HG03469 (cell line): Measurements from ENCODE around the gene RPAIN.
A peak's percentile ranks its signal among the peaks of the same experiment; 100 is the strongest.

ENCODE experiments used
- ATAC-seq: cut with Tn5 transposase; IDR thresholded peaks from one replicate; pipeline ENCODE4 v1.9.1; 2021; ENCODE audit warnings: mild to moderate bottlenecking, moderate library complexity, moderate number of reproducible peaks; ENCODE audit not compliant: unreplicated experiment

RPAIN gene

GRCh38 chr17:5419959-5420653 lies at the start of gene RPAIN:
Gene RPAIN (plus strand): TSS chr17:5420182. CDS start chr17:5420211, 29 bp downstream.
- peak; percentile 15 for ATAC-seq

- no peak for ATAC-seq
Measured at GRCh38 chr17:5370411-5370810, 49.6 kb upstream of the RPAIN start.

- no peak for ATAC-seq
Measured at GRCh38 chr17:5373112-5373511, 46.9 kb upstream of the RPAIN start.

GRCh38 chr17:5378566-5379207 lies 41.3 kb upstream of the RPAIN start:
- no peak for ATAC-seq

GRCh38 chr17:5379351-5380107 lies 40.5 kb upstream of the RPAIN start:
- ATAC-seq, result no peak

- ATAC-seq, result no peak
Measured at GRCh38 chr17:5380491-5381135, 39.4 kb upstream of the RPAIN start.

- ATAC-seq, result no peak
Measured at GRCh38 chr17:5381542-5381941, 38.4 kb upstream of the RPAIN start.

GRCh38 chr17:5391678-5392077 lies 28.3 kb upstream of the RPAIN start:
- ATAC-seq, result no peak

- ATAC-seq, result no peak
Measured at GRCh38 chr17:5396612-5397011, 23.4 kb upstream of the RPAIN start.

GRCh38 chr17:5399767-5400166 lies 20.2 kb upstream of the RPAIN start:
- no peak for ATAC-seq

GRCh38 chr17:5405400-5405799 lies 14.6 kb upstream of the RPAIN start:
- no peak for ATAC-seq

- ATAC-seq, result no peak
Measured at GRCh38 chr17:5408186-5408585, 11.8 kb upstream of the RPAIN start.

GRCh38 chr17:5410594-5411272 lies 9.2 kb upstream of the RPAIN start:
- ATAC-seq, result no peak

- ATAC-seq, result no peak
Measured at GRCh38 chr17:5413682-5414081, 6.3 kb upstream of the RPAIN start.

- ATAC-seq, result no peak
Measured at GRCh38 chr17:5416901-5417300, 3.1 kb upstream of the RPAIN start.

- ATAC-seq, result peak; percentile 32
Measured at GRCh38 chr17:5418858-5419355, 1.1 kb upstream of the RPAIN start.

- ATAC-seq, result peak; percentile 69
Measured at GRCh38 chr17:5419356-5419958, 525 bp upstream of the RPAIN start, which contains the start of gene NUP88. Gene NUP88 (minus strand): TSS chr17:5419662. CDS start chr17:5419650, 12 bp downstream.

GRCh38 chr17:5422505-5422904 lies 2.5 kb downstream of the RPAIN start:
- ATAC-seq, result no peak

GRCh38 chr17:5424909-5425308 lies 4.9 kb downstream of the RPAIN start:
- ATAC-seq, result no peak

- no peak for ATAC-seq
Measured at GRCh38 chr17:5425826-5426225, 5.8 kb downstream of the RPAIN start.
